ENCODE results near the gene SOX3. TPM values are rescaled to one million over a fixed set of nuclear protein-coding genes. Genes with fewer than 3 reads are reported as not detected.

The SOX3 gene
- total and polyA plus RNA-seq, 9 of the 15 experiments (the other 6 are each of a cell fraction or from before 2014, with no cell fraction given): not detected

GRCh38 chrX:140475025-140475424 lies 29.8 kb downstream of the SOX3 start (continued):
- TF ChIP-seq ZNF282 (CRISPR knock-in tag; IDR thresholded peaks at IDR 0.05) (no peak), TCF15 (CRISPR knock-in tag; IDR thresholded peaks at IDR 0.05) (no peak), ZFP36 (IDR thresholded peaks at IDR 0.05; ENCODE audit: low read depth, low read length, partially characterized antibody) (peak; percentile 83), THRA (IDR thresholded peaks at IDR 0.05) (no peak), NR2C2 (CRISPR knock-in tag; IDR thresholded peaks at IDR 0.05) (no peak), NR2C2 (tag; IDR thresholded peaks at IDR 0.05) (no peak), MED1 (CRISPR knock-in tag; IDR thresholded peaks at IDR 0.05; ENCODE audit: borderline replicate concordance) (no peak), MCM5 (IDR thresholded peaks at IDR 0.05; ENCODE audit: low read depth) (no peak), ZNF766 (CRISPR knock-in tag; conservative IDR thresholded peaks at IDR 0.05) (no peak), RERE (CRISPR knock-in tag; IDR thresholded peaks at IDR 0.05; ENCODE audit: borderline replicate concordance) (no peak)
